CD4-positive, alpha-beta T cell (primary cell): ENCODE data around the gene AKT1. TPM values are rescaled to one million over a fixed set of nuclear protein-coding genes. Genes with fewer than 3 reads are reported as not detected.

Experiments
- ATAC-seq: fragments of 200-7000 bp; cut with Tn5 transposase; one replicate; pipeline ENCODE4 v1.10.0; 2022; ENCODE audit warnings: mild to moderate bottlenecking; ENCODE audit not compliant: poor library complexity
- CTCF ChIA-PET: fragments of 350-600 bp; sonication (Branson Sonifier 250); formaldehyde crosslinking; loops from one replicate; lab custom pipeline; 2021; ENCODE audit warnings: antibody characterized with exemption, inconsistent platforms; lab: Charles Lee
- POLR2A ChIA-PET: fragments of 350-600 bp; sonication (Branson Sonifier 250); formaldehyde crosslinking; loops from one replicate; lab custom pipeline; 2021; ENCODE audit warnings: antibody characterized with exemption, inconsistent platforms; lab: Charles Lee
- DNase-seq, 14 experiments: peaks; one replicate each; pipeline ENCODE4 v3.0.0-alpha.2; 2013 to 2020; ENCODE audit warnings: mixed read lengths in 2 of 14
- H3K27ac ChIP-seq, 2 donors: one replicate each; pipeline versions ENCODE4 v1.5.1 to v1.7.0; 2013; ENCODE audit warnings: low read length in 2 of 2, low read depth in 1 of 2, mild to moderate bottlenecking in 1 of 2
- H3K27me3 ChIP-seq, 2 experiments: 1 replicate in 1 of 2; 2 replicates in 1 of 2; pipeline versions ENCODE4 v1.6.1 to v1.7.0; 2013; ENCODE audit warnings: low read length in 2 of 2, control low read depth in 1 of 2, mild to moderate bottlenecking in 1 of 2, moderate library complexity in 1 of 2; ENCODE audit not compliant: insufficient read depth in 2 of 2, control insufficient read depth in 1 of 2
- H3K36me3 ChIP-seq: one replicate; pipeline ENCODE4 v1.6.1; 2013; ENCODE audit warnings: low read length, control low read depth; ENCODE audit not compliant: insufficient read depth
- H3K4me1 ChIP-seq: one replicate; pipeline ENCODE4 v1.6.1; 2013; ENCODE audit warnings: low read length, control low read depth; ENCODE audit not compliant: insufficient read depth
- H3K4me3 ChIP-seq: one replicate; pipeline ENCODE4 v1.5.1; 2013; ENCODE audit warnings: mild to moderate bottlenecking, low read length, moderate library complexity
- H3K9me3 ChIP-seq, 2 experiments: 1 replicate in 1 of 2; 2 replicates in 1 of 2; pipeline versions ENCODE4 v1.6.1 to v1.7.0; 2013; ENCODE audit warnings: low read length in 2 of 2, mild to moderate bottlenecking in 2 of 2, control low read depth in 1 of 2, moderate library complexity in 1 of 2; ENCODE audit not compliant: control insufficient read depth in 1 of 2, insufficient read depth in 1 of 2
- H3K27ac Mint-ChIP-seq: one replicate; pipeline ENCODE4 v1.8.0; 2020; ENCODE audit warnings: mixed read lengths
- H3K27me3 Mint-ChIP-seq: one replicate; pipeline ENCODE4 v1.8.0; 2021; ENCODE audit warnings: mixed read lengths
- H3K36me3 Mint-ChIP-seq: one replicate; pipeline ENCODE4 v1.8.0; 2021; ENCODE audit warnings: low read depth, mixed read lengths
- H3K4me1 Mint-ChIP-seq: one replicate; pipeline ENCODE4 v1.8.0; 2021; ENCODE audit warnings: low read depth, mixed read lengths
- H3K4me3 Mint-ChIP-seq: one replicate; pipeline ENCODE4 v1.8.0; 2020; ENCODE audit warnings: mild to moderate bottlenecking, mixed read lengths
- H3K9me3 Mint-ChIP-seq: one replicate; pipeline ENCODE4 v1.8.0; 2020; ENCODE audit warnings: mixed read lengths
- intact Hi-C, 2 experiments: fragments of 100-400 bp; cut with DNase I in 1 of 2; cut with micrococcal nuclease in 1 of 2; formaldehyde crosslinking; loops; one replicate each; pipeline versions ENCODE4 v1.15.1 to v1.9.0; 2023 to 2025; cut with DNase I, micrococcal nuclease
- total RNA-seq, 174 experiments: library from RNA in 2 of 174; stranded (reverse) in 2 of 174; gene quantifications; one replicate each; pipeline ENCODE4 v1.2.3 and lab custom pipeline; 2021 to 2026
- TF ChIP-seq, protein P1 (sequence below): fragments of 200-600 bp; IDR thresholded peaks from one replicate; pipeline ENCODE4 v1.8.0; 2022; ENCODE audit warnings: antibody characterized with exemption, mild to moderate bottlenecking

Gene AKT1
- total RNA-seq, 2 experiments from 2014 or later, result 58.8 to 66.5 TPM

DNA sequence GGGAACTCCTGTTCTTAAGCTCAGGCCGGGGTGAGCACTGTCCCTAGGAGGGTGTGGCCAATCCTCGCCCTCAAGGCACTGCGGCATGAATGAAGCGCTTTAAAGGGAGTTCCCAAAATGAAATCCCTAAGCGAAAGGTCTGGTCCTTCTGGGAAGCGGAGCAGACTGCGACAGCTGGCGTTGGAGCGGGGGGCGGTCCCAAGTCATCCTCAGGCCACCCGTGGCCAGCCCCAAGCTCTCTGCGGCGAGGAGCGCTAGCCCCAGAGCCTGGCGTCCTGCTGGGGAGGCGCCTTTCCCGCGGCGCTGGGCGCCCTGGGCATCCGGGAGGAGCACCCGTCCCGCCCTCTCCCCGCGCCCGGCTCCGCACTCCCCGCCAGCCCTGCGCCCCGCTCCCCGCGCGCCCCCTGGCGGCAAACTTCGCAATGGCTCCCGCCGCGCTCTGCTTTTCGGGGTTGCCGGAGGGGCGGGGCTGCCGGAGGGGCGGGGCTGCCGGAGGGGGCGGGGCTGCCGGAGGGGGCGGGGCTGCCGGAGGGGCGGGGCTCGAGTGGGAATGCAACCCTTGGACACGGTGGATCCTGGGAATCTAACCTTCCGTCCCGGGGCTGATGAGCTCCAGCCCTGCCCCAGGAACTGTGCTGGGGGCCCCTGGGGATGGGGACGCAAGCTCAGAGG lies 30.8 kb upstream of the AKT1 start:
- ChIA-PET POLR2A (interaction anchor here (0.6 to 2.8 kb wide), 7 partner anchors 25 to 349 kb away, joined by 3 to 24 read pairs (median 5); partner anchors contain the start of genes SIVA1 and ZBTB42), CTCF (interaction anchor here (1.4 to 4.5 kb wide), 5 partner anchors 26 to 74 kb away, joined by 4 to 49 read pairs (median 12); partner anchors contain the start of genes SIVA1 and ZBTB42)
- peak overlapping the region; percentile 74 for H3K4me3 ChIP-seq
- H3K4me1 ChIP-seq, result peaks cover 23% of the 10 kb centered on the region
- Mint-ChIP-seq H3K4me3 (peak overlapping the region; percentile 91), H3K36me3 (no peaks in the 10 kb centered on the region), H3K4me1 (peaks cover 29% of the 10 kb centered on the region), H3K27me3 (peaks cover 10% of the 10 kb centered on the region), H3K27ac (no peak overlapping the region), H3K9me3 (no peaks in the 10 kb centered on the region)
- no peaks in the 10 kb centered on the region for H3K36me3 ChIP-seq
- intact Hi-C loops, result loop anchor here (1.0 to 5.0 kb wide), 6 partner anchors 26 to 74 kb away; partner anchors contain the start of genes SIVA1 (in 2 of the 2) and AKT1 (in 1 of the 2)
- no peaks in the 10 kb centered on the region for H3K9me3 ChIP-seq
- DNase-seq, result peak; percentile 87 to 99 (median 94)
- TF ChIP-seq, protein P1, sequence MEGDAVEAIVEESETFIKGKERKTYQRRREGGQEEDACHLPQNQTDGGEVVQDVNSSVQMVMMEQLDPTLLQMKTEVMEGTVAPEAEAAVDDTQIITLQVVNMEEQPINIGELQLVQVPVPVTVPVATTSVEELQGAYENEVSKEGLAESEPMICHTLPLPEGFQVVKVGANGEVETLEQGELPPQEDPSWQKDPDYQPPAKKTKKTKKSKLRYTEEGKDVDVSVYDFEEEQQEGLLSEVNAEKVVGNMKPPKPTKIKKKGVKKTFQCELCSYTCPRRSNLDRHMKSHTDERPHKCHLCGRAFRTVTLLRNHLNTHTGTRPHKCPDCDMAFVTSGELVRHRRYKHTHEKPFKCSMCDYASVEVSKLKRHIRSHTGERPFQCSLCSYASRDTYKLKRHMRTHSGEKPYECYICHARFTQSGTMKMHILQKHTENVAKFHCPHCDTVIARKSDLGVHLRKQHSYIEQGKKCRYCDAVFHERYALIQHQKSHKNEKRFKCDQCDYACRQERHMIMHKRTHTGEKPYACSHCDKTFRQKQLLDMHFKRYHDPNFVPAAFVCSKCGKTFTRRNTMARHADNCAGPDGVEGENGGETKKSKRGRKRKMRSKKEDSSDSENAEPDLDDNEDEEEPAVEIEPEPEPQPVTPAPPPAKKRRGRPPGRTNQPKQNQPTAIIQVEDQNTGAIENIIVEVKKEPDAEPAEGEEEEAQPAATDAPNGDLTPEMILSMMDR, result peak; percentile 74
- H3K27me3 ChIP-seq, result no peaks in the 10 kb centered on the region
- H3K27ac ChIP-seq, result no peak overlapping the region
- ATAC-seq, result peak; percentile 91

DNA sequence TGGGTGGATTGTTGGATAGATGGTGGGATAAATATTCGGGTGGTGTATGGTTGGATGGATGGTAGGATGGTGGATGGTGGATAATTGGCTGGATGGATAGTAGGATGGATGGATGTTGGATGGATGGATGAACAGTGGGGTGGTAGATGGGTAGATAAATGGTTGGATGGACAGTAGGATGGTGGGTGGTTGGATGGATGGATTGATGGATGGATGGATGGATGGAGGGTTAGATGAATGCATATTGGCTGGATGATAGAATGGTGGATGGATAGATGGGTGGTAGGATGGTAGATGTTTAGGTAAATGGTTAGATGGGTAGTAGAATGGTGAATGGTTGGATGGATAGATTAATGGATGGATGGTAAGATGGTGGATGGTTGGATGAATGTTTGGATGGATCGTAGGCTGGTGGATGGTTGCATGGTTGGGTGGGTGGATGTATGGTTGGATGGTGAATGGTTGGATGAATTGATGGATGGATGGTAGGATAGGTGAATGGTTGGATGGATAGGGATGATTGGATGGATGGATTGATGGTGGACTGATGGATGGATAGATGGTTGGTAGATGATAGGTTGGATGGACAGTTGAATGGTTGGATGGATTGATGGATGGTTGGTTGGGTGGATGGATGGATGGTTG lies 28.9 kb upstream of the AKT1 start:
- Mint-ChIP-seq H3K9me3 (no peaks in the 10 kb centered on the region), H3K36me3 (no peaks in the 10 kb centered on the region), H3K4me1 (peaks cover 29% of the 10 kb centered on the region), H3K27me3 (peaks cover 10% of the 10 kb centered on the region), H3K4me3 (peak overlapping the region; percentile 91), H3K27ac (no peak overlapping the region)
- intact Hi-C loops, result no loop called here
- Histone ChIP-seq H3K9me3 (no peaks in the 10 kb centered on the region), H3K4me1 (peaks cover 23% of the 10 kb centered on the region), H3K4me3 (no peak overlapping the region), H3K27ac (no peak overlapping the region), H3K27me3 (no peaks in the 10 kb centered on the region), H3K36me3 (no peaks in the 10 kb centered on the region)
- TF ChIP-seq, protein P1, result no peak
- ATAC-seq, result no peak
- ChIA-PET CTCF (interaction anchor here (2.5 kb wide), 1 partner anchor 24 kb away, joined by 14 read pairs; the partner anchor contains the start of gene ZBTB42), POLR2A (interaction anchor here (2.8 kb wide), 1 partner anchor 71 kb away, joined by 24 read pairs; the partner anchor contains the start of gene SIVA1)
- no peak for DNase-seq

DNA sequence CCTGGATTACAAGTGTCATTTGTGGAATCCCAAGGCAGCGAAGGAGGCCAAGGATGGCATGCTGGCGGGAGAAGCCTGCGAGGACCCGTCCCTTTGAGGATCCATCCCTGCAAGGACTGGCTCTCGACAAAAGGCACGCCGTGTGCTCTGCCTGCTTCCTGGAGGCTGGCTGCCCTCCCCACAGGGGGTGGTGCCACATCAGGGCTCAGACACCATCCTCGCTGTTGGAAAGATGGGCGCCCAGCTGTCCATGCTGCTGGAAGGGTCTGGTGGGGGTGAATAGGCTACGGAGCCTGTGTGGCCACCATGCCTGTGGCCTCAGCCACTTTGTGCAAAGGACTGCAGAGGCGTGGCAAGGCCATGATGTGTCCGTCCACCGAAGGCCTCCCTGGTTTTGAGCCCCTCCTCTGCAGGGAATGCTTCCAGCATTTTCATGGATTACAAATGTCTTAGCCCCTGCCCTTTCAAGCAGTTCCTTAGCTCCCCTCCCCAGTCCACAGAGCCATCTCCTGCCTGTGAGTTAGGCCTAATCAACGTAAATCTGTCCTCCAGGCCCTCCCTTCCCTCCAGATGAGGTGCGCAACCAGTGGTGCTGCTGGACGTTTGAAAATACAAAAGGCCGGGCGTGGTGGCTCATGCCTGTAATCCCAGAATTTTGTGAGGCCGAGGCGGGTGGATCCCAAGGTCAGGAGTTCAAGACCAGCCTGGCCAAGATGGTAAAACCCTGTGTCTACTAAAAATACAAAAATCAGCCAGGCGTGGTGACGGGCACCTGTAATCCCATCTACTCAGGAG lies 27.5 kb upstream of the AKT1 start:
- peaks cover 23% of the 10 kb centered on the region for H3K4me1 ChIP-seq
- CTCF ChIA-PET, result no interaction called here
- no peaks in the 10 kb centered on the region for H3K27me3 ChIP-seq
- H3K4me3 ChIP-seq, result no peak overlapping the region
- ATAC-seq (no peak), DNase-seq (no peak)
- peaks cover 29% of the 10 kb centered on the region for H3K4me1 Mint-ChIP-seq
- intact Hi-C loops, result no loop called here
- no peak overlapping the region for H3K4me3 Mint-ChIP-seq
- POLR2A ChIA-PET, result no interaction called here
- no peak overlapping the region for H3K27ac Mint-ChIP-seq
- H3K9me3 ChIP-seq, result no peaks in the 10 kb centered on the region
- peaks cover 10% of the 10 kb centered on the region for H3K27me3 Mint-ChIP-seq
- no peaks in the 10 kb centered on the region for H3K36me3 Mint-ChIP-seq
- H3K27ac ChIP-seq, result no peak overlapping the region
- no peaks in the 10 kb centered on the region for H3K36me3 ChIP-seq
- TF ChIP-seq, protein P1, result no peak
- H3K9me3 Mint-ChIP-seq, result no peaks in the 10 kb centered on the region
